Vagina (tissue), 2 donors: ENCODE data around the gene HMCN1.

ENCODE experiments used
- POLR2AphosphoS5 ChIP-seq, 2 donors: sonication (generic); formaldehyde crosslinking; IDR thresholded peaks; one replicate each; pipeline ENCODE4 v1.9.0; 2017; ENCODE audit warnings: antibody characterized with exemption in 2 of 2, mild to moderate bottlenecking in 2 of 2, low read depth in 1 of 2; ENCODE audit not compliant: insufficient read depth in 1 of 2
- TF ChIP-seq, protein P1 (sequence below), 3 experiments: fragments of 450-650 bp in 2 of 3; fragments of 200-600 bp in 1 of 3; sonication (generic) in 1 of 3; IDR thresholded peaks; one replicate each; pipeline ENCODE4 v1.5.1; 2017 to 2019; ENCODE audit warnings: antibody characterized with exemption in 3 of 3, mild to moderate bottlenecking in 2 of 3, moderate library complexity in 2 of 3

DNA sequence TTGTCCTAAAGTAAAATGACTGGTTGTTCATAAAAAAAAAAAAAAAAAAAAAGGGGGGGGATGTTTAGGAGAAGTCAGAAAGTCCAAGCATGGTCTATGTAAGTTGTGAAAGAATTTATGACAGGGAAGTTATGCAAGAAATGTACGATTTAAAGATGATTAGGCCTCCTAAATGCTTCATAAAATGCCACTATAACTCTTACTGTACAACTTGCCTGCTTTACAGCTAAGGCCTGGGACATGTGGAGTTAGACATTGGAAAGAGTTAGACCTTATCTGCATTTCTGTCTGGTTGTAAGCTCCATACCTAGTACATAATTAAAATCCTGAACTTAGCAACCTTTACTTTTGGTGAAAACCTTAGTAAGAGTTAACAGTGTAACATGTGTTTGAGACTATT is 490.9 kb downstream of the HMCN1 start:
- TF ChIP-seq POLR2AphosphoS5 (IDR thresholded peaks at IDR 0.05; ENCODE audit: insufficient read depth in 1 of 2, low read depth in 1 of 2): no peak
- TF ChIP-seq, protein P1, sequence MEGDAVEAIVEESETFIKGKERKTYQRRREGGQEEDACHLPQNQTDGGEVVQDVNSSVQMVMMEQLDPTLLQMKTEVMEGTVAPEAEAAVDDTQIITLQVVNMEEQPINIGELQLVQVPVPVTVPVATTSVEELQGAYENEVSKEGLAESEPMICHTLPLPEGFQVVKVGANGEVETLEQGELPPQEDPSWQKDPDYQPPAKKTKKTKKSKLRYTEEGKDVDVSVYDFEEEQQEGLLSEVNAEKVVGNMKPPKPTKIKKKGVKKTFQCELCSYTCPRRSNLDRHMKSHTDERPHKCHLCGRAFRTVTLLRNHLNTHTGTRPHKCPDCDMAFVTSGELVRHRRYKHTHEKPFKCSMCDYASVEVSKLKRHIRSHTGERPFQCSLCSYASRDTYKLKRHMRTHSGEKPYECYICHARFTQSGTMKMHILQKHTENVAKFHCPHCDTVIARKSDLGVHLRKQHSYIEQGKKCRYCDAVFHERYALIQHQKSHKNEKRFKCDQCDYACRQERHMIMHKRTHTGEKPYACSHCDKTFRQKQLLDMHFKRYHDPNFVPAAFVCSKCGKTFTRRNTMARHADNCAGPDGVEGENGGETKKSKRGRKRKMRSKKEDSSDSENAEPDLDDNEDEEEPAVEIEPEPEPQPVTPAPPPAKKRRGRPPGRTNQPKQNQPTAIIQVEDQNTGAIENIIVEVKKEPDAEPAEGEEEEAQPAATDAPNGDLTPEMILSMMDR (IDR thresholded peaks at IDR 0.05): no peak
